Subcutaneous abdominal adipose tissue (tissue), 5 donors: ENCODE results near the gene USP19.

Experiments used
- H3K27ac ChIP-seq: one replicate; pipeline ENCODE4 v1.7.0; 2013; ENCODE audit warnings: low read depth, mild to moderate bottlenecking, inconsistent platforms, low read length, moderate library complexity
- H3K27me3 ChIP-seq, 5 donors: one replicate each; pipeline ENCODE4 v1.7.0; 2013; ENCODE audit warnings: low read length in 5 of 5, inconsistent platforms in 1 of 5; ENCODE audit not compliant: control insufficient read depth in 5 of 5, insufficient read depth in 4 of 5
- H3K36me3 ChIP-seq, 5 donors: one replicate each; pipeline ENCODE4 v1.7.0; 2013; ENCODE audit warnings: low read length in 5 of 5; ENCODE audit not compliant: control insufficient read depth in 5 of 5, insufficient read depth in 5 of 5
- H3K4me1 ChIP-seq, 5 donors: one replicate each; pipeline ENCODE4 v1.7.0; 2013; ENCODE audit warnings: low read length in 5 of 5, mild to moderate bottlenecking in 3 of 5, moderate library complexity in 1 of 5; ENCODE audit not compliant: control insufficient read depth in 5 of 5, insufficient read depth in 5 of 5
- H3K4me3 ChIP-seq, 5 donors: one replicate each; pipeline ENCODE4 v1.7.0; 2013; ENCODE audit warnings: low read length in 5 of 5, low read depth in 1 of 5
- H3K9ac ChIP-seq, 5 donors: one replicate each; pipeline ENCODE4 v1.7.0; 2013; ENCODE audit warnings: low read length in 5 of 5, mild to moderate bottlenecking in 4 of 5, moderate library complexity in 3 of 5
- H3K9me3 ChIP-seq, 5 donors: one replicate each; pipeline ENCODE4 v1.7.0; 2013; ENCODE audit warnings: low read length in 5 of 5; ENCODE audit not compliant: control insufficient read depth in 5 of 5
- donor health status: healthy.
- donor health status: healthy.
- donor health status: healthy.
- donor health status: healthy.
- donor health status: healthy.

The USP19 gene

GRCh38 chr3:49122451-49122850 lies 1.8 kb upstream of the USP19 start:
- no peak overlapping the region for H3K9ac ChIP-seq
- H3K27me3 ChIP-seq = no peaks in the 10 kb centered on the region
- H3K36me3 ChIP-seq = peaks cover 0 to 79% (median 71%) of the 10 kb centered on the region in 5 donors
- no peak overlapping the region for H3K27ac ChIP-seq
- no peaks in the 10 kb centered on the region for H3K9me3 ChIP-seq
- peaks cover 12 to 27% (median 26%) of the 10 kb centered on the region in 5 donors for H3K4me1 ChIP-seq
- no peak overlapping the region for H3K4me3 ChIP-seq

- Histone ChIP-seq H3K9me3 (no peaks in the 10 kb centered on the region), H3K27me3 (no peaks in the 10 kb centered on the region), H3K4me1 (peaks cover 12 to 31% (median 26%) of the 10 kb centered on the region in 5 donors), H3K27ac (no peak overlapping the region), H3K36me3 (peaks cover 0 to 79% (median 72%) of the 10 kb centered on the region in 5 donors), H3K9ac (no peak overlapping the region), H3K4me3 (no peak overlapping the region)
These were observed 1.4 kb upstream of the USP19 start for GRCh38 chr3:49122022-49122421.

- H3K9me3 ChIP-seq = no peaks in the 10 kb centered on the region
- H3K9ac ChIP-seq = peak overlapping the region in 3 of 5 donors; percentile 23 to 60 (median 43)
- peak overlapping the region; percentile 56 to 95 (median 93) for H3K4me3 ChIP-seq
- peaks cover 0 to 81% (median 72%) of the 10 kb centered on the region in 5 donors for H3K36me3 ChIP-seq
- no peaks in the 10 kb centered on the region for H3K27me3 ChIP-seq
- H3K4me1 ChIP-seq = peaks cover 12 to 35% (median 26%) of the 10 kb centered on the region in 5 donors
- peak overlapping the region; percentile 94 for H3K27ac ChIP-seq
These were observed 611 bp upstream of the USP19 start for GRCh38 chr3:49121132-49121736.

DNA sequence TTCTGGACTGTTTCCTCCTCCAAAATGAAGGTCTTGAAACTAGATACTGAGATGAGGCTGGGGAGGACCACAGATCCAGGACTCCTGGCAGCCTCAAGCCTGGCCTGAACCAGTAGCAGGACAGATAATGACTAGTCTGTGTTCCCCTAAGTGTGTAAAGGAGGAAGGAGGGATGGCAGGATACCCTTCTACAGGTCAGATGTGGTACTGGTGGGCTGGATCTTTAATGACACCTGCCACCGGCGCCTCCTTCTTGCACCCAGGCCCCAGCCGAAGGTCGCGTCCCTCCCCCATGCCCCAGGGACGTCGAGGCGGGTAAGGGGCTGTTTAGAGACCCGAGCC lies 556 bp downstream of the USP19 start:
- Histone ChIP-seq H3K27ac (peak overlapping the region; percentile 94), H3K4me3 (peak overlapping the region; percentile 80 to 95 (median 93)), H3K27me3 (no peaks in the 10 kb centered on the region), H3K36me3 (peaks cover 0 to 81% (median 73%) of the 10 kb centered on the region in 5 donors), H3K9ac (peak overlapping the region; percentile 96 to 100 (median 98)), H3K4me1 (peaks cover 12 to 35% (median 26%) of the 10 kb centered on the region in 5 donors), H3K9me3 (no peaks in the 10 kb centered on the region)

DNA sequence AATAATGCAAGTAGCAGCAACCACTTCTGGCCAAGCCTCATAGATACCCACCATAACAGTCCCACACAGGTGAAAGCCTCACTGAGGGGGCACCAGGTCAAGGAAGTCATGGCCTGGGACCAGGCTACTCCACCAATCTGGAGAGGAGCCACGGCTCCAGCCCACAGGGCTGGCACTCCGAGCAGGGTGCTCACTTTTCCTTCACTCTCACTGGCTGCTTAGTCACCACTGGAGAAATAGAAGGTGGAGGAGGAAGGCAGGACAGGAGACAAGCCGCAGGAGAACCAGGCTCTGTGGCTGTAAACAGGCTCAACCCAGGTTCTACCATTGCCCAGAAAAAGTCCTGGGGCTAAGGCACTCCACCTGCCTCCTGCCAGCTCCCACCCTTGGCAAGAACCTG lies 1.2 kb downstream of the USP19 start:
- Histone ChIP-seq H3K9ac (peak overlapping the region; percentile 96 to 100 (median 98)), H3K4me3 (peak overlapping the region; percentile 80 to 95 (median 93)), H3K27me3 (no peaks in the 10 kb centered on the region), H3K4me1 (peaks cover 12 to 35% (median 26%) of the 10 kb centered on the region in 5 donors), H3K36me3 (peaks cover 0 to 81% (median 73%) of the 10 kb centered on the region in 5 donors), H3K9me3 (no peaks in the 10 kb centered on the region), H3K27ac (peak overlapping the region; percentile 94)

GRCh38 chr3:49119036-49119435 lies 1.6 kb downstream of the USP19 start:
- Histone ChIP-seq H3K4me1 (peaks cover 12 to 35% (median 26%) of the 10 kb centered on the region in 5 donors), H3K27me3 (no peaks in the 10 kb centered on the region), H3K9me3 (no peaks in the 10 kb centered on the region), H3K9ac (peak overlapping the region; percentile 96 to 100 (median 98)), H3K36me3 (peaks cover 0 to 81% (median 73%) of the 10 kb centered on the region in 5 donors), H3K27ac (peak overlapping the region; percentile 94), H3K4me3 (peak overlapping the region in 3 of 5 donors; percentile 2 to 93 (median 80))

DNA sequence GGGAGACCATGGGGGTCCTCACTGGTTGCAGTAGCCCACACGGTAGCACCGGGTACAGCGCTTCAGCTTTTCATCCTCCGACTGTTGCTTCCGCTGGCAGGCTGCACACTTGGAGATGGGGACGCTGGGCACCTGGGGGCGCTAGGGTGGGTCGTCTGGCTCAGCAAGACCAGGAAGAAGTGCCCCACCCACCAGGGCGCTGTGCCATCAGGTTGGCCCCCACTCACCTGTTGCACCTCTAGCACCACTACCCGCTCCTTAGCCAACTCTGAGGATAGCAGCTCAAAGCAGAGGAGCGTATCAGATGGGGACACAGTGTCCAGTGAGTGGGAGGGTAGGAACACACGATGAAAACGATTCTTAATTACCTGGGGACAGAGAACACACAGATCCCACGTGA lies 8.4 kb downstream of the USP19 start:
- peaks cover 0 to 6% (median 0%) of the 10 kb centered on the region in 5 donors for H3K4me1 ChIP-seq
- H3K4me3 ChIP-seq = no peak overlapping the region
- no peak overlapping the region for H3K9ac ChIP-seq
- H3K9me3 ChIP-seq = no peaks in the 10 kb centered on the region
- H3K27me3 ChIP-seq = no peaks in the 10 kb centered on the region
- peaks cover 0 to 99% (median 96%) of the 10 kb centered on the region in 5 donors for H3K36me3 ChIP-seq
- no peak overlapping the region for H3K27ac ChIP-seq

DNA sequence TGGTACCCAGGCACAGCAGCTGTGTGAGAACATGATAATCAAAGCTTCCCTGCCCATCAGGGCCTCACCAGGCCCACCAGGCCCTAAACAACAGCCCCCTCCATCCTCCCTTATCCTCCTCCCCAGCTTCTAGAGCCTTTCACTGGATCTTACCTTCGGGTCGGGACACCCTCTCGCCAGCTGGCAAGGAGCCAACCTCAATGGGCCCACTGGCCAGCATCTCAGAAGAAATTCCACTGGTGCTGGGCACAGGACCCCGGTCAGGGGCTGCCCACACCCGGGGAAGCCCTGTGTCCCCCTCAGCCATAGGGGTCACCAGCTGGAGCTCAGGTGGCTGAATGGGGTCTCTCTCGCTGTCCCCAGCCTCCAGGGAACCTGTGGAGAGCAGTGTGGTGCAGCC lies 9.3 kb downstream of the USP19 start:
- Histone ChIP-seq H3K36me3 (peaks cover 0 to 97% (median 92%) of the 10 kb centered on the region in 5 donors), H3K4me1 (no peaks in the 10 kb centered on the region), H3K4me3 (no peak overlapping the region), H3K27ac (no peak overlapping the region), H3K9ac (no peak overlapping the region), H3K9me3 (no peaks in the 10 kb centered on the region), H3K27me3 (no peaks in the 10 kb centered on the region)

DNA sequence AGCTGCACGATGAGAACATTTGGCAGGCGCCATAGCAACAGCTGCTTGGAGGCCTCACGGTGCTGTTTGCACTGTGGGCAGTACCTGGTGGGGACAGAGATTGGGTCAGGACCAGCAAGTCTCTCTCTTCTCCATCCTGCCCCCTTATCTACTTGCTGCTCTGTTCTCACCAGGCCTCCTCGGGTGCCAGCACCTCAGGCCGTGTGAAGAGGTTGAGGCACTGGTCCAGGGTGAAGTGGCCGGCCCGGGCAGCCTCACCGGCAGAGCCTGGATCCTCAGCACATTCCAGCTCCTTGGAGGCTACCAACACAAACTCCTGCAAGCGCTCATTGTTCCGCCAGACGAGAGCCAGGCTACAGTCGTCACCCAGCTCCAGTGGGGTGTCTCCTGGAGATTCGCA lies 9.8 kb downstream of the USP19 start:
- H3K9ac ChIP-seq = no peak overlapping the region
- no peaks in the 10 kb centered on the region for H3K9me3 ChIP-seq
- H3K4me3 ChIP-seq = no peak overlapping the region
- H3K27me3 ChIP-seq = no peaks in the 10 kb centered on the region
- H3K4me1 ChIP-seq = peaks cover 0 to 3% (median under 1%) of the 10 kb centered on the region in 5 donors
- no peak overlapping the region for H3K27ac ChIP-seq
- H3K36me3 ChIP-seq = peaks cover 0 to 95% (median 87%) of the 10 kb centered on the region in 5 donors

DNA sequence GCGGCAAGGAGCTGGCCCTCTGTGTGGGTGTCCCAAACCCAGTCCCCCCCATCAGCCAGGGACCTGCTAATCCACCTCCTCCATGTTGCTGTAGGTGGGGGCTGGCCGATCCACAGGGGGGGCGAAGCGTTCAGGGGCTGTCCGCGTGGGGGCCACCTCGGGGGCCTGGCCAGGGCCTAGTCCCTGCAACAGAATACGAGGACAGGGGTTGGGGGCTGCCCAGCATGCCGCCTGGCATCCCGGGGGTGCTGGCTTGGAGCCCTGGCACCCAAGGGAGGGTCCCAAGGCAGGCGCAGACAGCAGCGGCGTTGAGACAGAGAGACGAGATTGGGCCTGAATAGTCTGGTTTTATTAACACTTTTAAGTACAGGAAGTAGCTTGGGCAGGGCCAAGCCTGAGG lies 12.3 kb downstream of the USP19 start:
- no peak overlapping the region for H3K27ac ChIP-seq
- no peaks in the 10 kb centered on the region for H3K27me3 ChIP-seq
- H3K4me1 ChIP-seq = peaks cover 6 to 22% (median 20%) of the 10 kb centered on the region in 5 donors
- no peak overlapping the region for H3K4me3 ChIP-seq
- H3K9me3 ChIP-seq = no peaks in the 10 kb centered on the region
- peaks cover 0 to 71% (median 63%) of the 10 kb centered on the region in 5 donors for H3K36me3 ChIP-seq
- no peak overlapping the region for H3K9ac ChIP-seq
